D721Med (cell line): ENCODE results near the gene ADTRP.

Source experiments
- DNase-seq: peaks from one replicate; pipeline ENCODE4 v3.0.0; 2011; ENCODE audit warnings: low spot score; ENCODE audit not compliant: insufficient read length
- FAIRE-seq: peaks from 2 replicates; lab custom pipeline; 2011; peaks lifted over from hg19 to GRCh38; lab: Jason Lieb, UNC
- TF ChIP-seq, protein P1 (sequence below): IDR thresholded peaks from 2 replicates; pipeline ENCODE4 v1.5.1; 2012; ENCODE audit warnings: mild to moderate bottlenecking, control low read depth; ENCODE audit not compliant: insufficient read depth; ENCODE audit errors: missing control alignments

Gene ADTRP

DNA sequence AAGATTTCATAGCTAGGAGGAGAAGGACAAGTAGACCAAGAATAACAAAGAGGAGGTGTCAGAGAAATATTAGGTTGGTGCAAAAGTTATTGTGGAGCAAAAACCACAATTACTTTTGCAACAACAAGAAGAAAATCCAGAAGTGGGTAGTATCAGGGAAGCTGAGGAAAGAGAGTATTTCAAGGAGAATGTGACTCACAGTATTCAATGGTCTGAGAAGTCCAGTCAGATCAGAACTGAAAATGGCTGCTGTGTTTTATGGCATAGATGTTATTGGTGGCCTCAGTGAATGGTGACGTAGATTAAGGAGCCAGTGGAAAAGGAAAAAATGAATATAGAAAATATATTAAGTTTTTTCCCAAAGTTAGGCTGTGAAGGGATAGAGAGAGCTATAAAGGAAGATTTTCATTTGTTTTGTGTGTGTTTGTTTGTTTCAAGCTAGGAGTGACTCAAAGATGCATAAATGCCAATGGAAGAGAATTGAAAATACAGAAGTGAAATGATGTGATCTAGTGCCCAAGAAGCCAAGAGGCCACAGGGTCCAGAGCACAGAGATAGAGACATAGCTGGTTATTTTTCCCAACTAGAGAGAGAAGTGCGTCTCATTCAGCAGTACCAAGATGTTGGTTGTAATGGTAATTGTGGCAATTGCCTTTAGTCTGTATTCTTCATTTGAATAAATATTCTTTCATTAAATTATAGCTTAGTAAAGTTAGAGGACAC lies 112.8 kb downstream of the ADTRP start:
- TF ChIP-seq, protein P1, sequence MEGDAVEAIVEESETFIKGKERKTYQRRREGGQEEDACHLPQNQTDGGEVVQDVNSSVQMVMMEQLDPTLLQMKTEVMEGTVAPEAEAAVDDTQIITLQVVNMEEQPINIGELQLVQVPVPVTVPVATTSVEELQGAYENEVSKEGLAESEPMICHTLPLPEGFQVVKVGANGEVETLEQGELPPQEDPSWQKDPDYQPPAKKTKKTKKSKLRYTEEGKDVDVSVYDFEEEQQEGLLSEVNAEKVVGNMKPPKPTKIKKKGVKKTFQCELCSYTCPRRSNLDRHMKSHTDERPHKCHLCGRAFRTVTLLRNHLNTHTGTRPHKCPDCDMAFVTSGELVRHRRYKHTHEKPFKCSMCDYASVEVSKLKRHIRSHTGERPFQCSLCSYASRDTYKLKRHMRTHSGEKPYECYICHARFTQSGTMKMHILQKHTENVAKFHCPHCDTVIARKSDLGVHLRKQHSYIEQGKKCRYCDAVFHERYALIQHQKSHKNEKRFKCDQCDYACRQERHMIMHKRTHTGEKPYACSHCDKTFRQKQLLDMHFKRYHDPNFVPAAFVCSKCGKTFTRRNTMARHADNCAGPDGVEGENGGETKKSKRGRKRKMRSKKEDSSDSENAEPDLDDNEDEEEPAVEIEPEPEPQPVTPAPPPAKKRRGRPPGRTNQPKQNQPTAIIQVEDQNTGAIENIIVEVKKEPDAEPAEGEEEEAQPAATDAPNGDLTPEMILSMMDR: no peak

More for the DNA sequence above, 112.8 kb downstream of the ADTRP start:
- no peak for DNase-seq
- no peak for FAIRE-seq
